Measurements from ENCODE around the gene OVAAL. TPM values are rescaled to one million over a fixed set of nuclear protein-coding genes. Genes with fewer than 3 reads are reported as not detected.
A peak's percentile ranks its signal among the peaks of the same experiment; 100 is the strongest.

OVAAL gene
- total RNA-seq, 6 experiments from 2014 or later: not detected

DNA sequence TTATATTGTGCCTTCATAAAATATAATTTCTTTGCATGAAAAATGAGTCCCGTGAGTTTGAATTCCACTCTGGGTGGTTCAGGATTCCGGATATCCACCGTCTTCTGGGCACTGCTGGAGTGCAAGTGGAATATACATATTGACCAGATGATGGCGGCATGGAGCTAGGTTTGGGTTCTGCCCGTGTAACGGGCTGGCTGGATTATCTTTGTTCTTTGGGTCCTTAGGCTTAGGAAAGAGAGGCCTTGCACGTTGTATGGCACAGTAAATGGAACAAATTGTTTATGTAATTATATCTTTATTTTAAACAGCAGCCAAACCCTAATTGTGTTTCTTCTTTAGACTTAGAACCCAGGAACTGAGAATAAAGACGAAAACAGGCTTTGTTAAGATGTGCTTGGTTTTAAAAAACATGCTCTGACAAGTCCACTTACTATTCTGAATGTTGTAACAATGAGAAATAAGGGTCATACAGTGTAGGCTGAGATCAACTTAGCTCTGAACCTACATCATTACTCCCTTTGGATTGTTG lies 42.8 kb upstream of the OVAAL start:
- Histone ChIP-seq H3K27ac (no peak overlapping the region), H3K4me1 (no peaks in the 10 kb centered on the region), H3K9me3 (no peaks in the 10 kb centered on the region), H3K4me3 (no peak overlapping the region), H3K36me3 (no peaks in the 10 kb centered on the region), H3K27me3 (no peaks in the 10 kb centered on the region)
- TF ChIP-seq, protein P1, sequence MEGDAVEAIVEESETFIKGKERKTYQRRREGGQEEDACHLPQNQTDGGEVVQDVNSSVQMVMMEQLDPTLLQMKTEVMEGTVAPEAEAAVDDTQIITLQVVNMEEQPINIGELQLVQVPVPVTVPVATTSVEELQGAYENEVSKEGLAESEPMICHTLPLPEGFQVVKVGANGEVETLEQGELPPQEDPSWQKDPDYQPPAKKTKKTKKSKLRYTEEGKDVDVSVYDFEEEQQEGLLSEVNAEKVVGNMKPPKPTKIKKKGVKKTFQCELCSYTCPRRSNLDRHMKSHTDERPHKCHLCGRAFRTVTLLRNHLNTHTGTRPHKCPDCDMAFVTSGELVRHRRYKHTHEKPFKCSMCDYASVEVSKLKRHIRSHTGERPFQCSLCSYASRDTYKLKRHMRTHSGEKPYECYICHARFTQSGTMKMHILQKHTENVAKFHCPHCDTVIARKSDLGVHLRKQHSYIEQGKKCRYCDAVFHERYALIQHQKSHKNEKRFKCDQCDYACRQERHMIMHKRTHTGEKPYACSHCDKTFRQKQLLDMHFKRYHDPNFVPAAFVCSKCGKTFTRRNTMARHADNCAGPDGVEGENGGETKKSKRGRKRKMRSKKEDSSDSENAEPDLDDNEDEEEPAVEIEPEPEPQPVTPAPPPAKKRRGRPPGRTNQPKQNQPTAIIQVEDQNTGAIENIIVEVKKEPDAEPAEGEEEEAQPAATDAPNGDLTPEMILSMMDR (IDR thresholded peaks at IDR 0.05): peak; percentile 84 to 88 (median 86)
- no peak for TF ChIP-seq POLR2A (IDR thresholded peaks at IDR 0.05)
- intact Hi-C loops (cut with DNase I): loop anchor here (10.0 kb wide), 2 partner anchors 339 to 349 kb away; no protein-coding TSS in a partner anchor
- ATAC-seq (peak; percentile 100), DNase-seq (peak in 1 of 3 donors; percentile 68)
- WGBS (ENCODE audit: insufficient coverage, low coverage, low lambda C conversion rate, missing lambda C conversion rate): 5% methylated on average over 8 of the region's 8 CpGs

DNA sequence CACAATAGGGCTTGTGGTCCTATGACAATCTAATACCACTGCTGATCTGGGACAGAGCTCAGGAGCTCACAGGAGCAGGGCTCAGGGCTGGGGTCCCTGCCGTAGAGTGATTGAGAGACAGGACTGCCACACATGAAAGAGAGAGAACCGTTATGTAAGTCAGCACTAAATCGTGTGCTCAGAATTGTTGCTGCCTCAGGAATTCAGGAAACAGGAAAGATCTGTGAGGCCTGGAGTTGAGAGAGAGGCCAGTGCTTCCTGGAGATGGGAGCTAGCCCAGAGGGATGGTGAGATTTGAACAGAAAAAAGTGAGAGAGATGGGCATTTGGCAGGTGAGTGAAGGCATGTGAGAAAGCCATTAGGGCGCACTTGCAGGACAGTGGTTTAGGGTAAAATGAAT lies 38.9 kb upstream of the OVAAL start:
- Histone ChIP-seq H3K9me3 (no peaks in the 10 kb centered on the region), H3K4me1 (peaks cover 0 to 8% (median 3%) of the 10 kb centered on the region in 4 donors), H3K36me3 (no peaks in the 10 kb centered on the region), H3K4me3 (no peak overlapping the region), H3K27ac (no peak overlapping the region), H3K27me3 (no peaks in the 10 kb centered on the region)
- TF ChIP-seq POLR2A (IDR thresholded peaks at IDR 0.05): no peak
- TF ChIP-seq, protein P1 (IDR thresholded peaks at IDR 0.05): no peak
- intact Hi-C loops (cut with DNase I): loop anchor here (10.0 kb wide), 2 partner anchors 335 to 345 kb away; no protein-coding TSS in a partner anchor
- ATAC-seq: peak in 1 of 4 donors; percentile 27
- DNase-seq: no peak
- WGBS (ENCODE audit: insufficient coverage, low coverage, low lambda C conversion rate, missing lambda C conversion rate): 33% methylated on average over 4 of the region's 4 CpGs

DNA sequence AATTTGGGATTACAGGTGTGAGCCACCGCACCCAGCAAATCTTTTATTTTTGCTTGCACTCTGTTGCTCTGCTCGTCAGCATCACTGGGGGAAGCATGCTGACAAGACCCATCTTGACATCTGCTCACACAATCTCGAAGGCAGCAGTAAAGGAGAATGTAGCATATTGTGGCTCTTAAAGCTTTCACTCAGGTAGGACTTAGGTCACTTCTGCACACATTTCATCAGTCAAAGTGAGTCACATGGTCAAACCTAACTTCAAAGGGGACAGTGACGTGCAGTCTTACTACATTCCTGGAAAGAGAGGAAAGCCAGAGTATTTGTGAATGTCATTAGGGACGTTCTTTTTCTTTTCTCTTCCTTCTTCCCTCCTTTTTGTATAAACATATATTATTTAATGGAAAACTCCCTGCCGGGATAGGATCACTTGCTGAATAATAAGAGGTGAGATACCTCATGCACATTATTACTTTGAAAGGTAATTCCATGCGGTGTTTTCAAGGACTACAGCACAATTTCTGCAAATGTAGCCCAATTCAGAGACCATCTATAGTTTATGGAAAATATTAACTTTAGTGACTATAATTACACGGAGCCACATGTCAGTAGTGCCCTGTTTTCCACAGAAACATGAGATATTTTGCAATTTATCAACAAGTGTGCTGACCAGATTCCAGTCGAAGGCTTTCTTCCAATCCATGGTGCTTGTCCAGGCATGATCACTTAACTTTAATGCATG lies 37.1 kb upstream of the OVAAL start:
- H3K4me3 ChIP-seq: no peak overlapping the region
- no peaks in the 10 kb centered on the region for H3K9me3 ChIP-seq
- TF ChIP-seq, protein P1 (IDR thresholded peaks at IDR 0.05): no peak
- TF ChIP-seq POLR2A (IDR thresholded peaks at IDR 0.05): no peak
- intact Hi-C loops (cut with DNase I): no loop called here
- H3K36me3 ChIP-seq: no peaks in the 10 kb centered on the region
- H3K4me1 ChIP-seq: peaks cover 0 to 8% (median 3%) of the 10 kb centered on the region in 4 donors
- H3K27me3 ChIP-seq: no peaks in the 10 kb centered on the region
- H3K27ac ChIP-seq: no peak overlapping the region
- ATAC-seq: peak; percentile 58 to 85 (median 76)
- DNase-seq: no peak
- 64% methylated on average over 7 of the region's 9 CpGs for WGBS (ENCODE audit: insufficient coverage, low coverage, low lambda C conversion rate, missing lambda C conversion rate)

DNA sequence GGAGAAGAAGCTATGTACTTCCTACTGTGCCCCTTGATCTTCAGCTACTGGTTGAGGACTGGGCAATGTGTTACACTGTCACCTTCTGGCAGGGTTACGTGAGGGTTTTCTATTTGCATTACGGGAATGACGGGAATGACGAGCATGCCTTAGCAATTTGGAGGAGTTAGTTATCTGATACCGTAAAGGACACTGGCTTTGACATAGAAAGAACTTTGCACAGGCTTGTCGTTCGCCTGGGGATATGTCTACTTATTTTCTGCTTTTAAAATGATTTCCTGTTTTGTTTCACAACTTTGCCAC lies 36.6 kb upstream of the OVAAL start:
- H3K27ac ChIP-seq: no peak overlapping the region
- ATAC-seq (peak in 3 of 4 donors; percentile 63 to 72 (median 64)), DNase-seq (no peak)
- no peak overlapping the region for H3K4me3 ChIP-seq
- H3K27me3 ChIP-seq: no peaks in the 10 kb centered on the region
- WGBS (ENCODE audit: insufficient coverage, low coverage, low lambda C conversion rate, missing lambda C conversion rate): 47% methylated on average over 6 of the region's 7 CpGs
- H3K4me1 ChIP-seq: peaks cover 0 to 8% (median 3%) of the 10 kb centered on the region in 4 donors
- no peaks in the 10 kb centered on the region for H3K9me3 ChIP-seq
- no peaks in the 10 kb centered on the region for H3K36me3 ChIP-seq
- intact Hi-C loops (cut with DNase I): no loop called here
- TF ChIP-seq, protein P1 (IDR thresholded peaks at IDR 0.05): no peak
- no peak for TF ChIP-seq POLR2A (IDR thresholded peaks at IDR 0.05)

Measured in right lobe of liver (tissue), 6 donors.